A673 (cell line): ENCODE results near the gene G3BP2. TPM values are rescaled to one million over a fixed set of nuclear protein-coding genes. Genes with fewer than 3 reads are reported as not detected.
A peak's percentile ranks its signal among the peaks of the same experiment; 100 is the strongest.

Experiments used
- BruUV-seq: library from RNA; stranded (reverse); fragments of 400-500 nt; replicated peaks from 2 replicates; lab custom pipeline; 2021; lab: Mats Ljungman, UMichigan
- CTCF ChIA-PET: fragments of 300-600 bp; sonication (Branson Sonifier 250); formaldehyde crosslinking; loops from one replicate; lab custom pipeline; 2022; ENCODE audit warnings: antibody characterized with exemption; lab: Charles Lee
- POLR2A ChIA-PET: fragments of 300-600 bp; sonication (Branson Sonifier 250); formaldehyde crosslinking; loops from one replicate; lab custom pipeline; 2022; ENCODE audit warnings: antibody characterized with exemption; ENCODE audit not compliant: low non-redundant PET; lab: Charles Lee
- DNase-seq: peaks from one replicate; pipeline ENCODE4 v3.0.0-alpha.2; 2015; ENCODE audit warnings: low spot score
- H3K27ac ChIP-seq: fragments of 200-600 bp; sonication (generic); 2 replicates; pipeline ENCODE4 v1.5.1; 2016; ENCODE audit warnings: mixed run types, low read depth, mild to moderate bottlenecking, mixed read lengths, antibody characterized with exemption, low read length; ENCODE audit not compliant: poor library complexity, severe bottlenecking
- H3K27me3 ChIP-seq: fragments of 200-600 bp; sonication (generic); replicated peaks from 2 replicates; pipeline ENCODE4 v1.6.1; 2017; ENCODE audit warnings: mixed run types, low read depth, mild to moderate bottlenecking, mixed read lengths, antibody characterized with exemption, low read length; ENCODE audit not compliant: insufficient read depth, poor library complexity
- H3K36me3 ChIP-seq: fragments of 200-600 bp; sonication (generic); 2 replicates; pipeline ENCODE4 v1.6.1; 2016; ENCODE audit warnings: mixed run types, mild to moderate bottlenecking, mixed read lengths, antibody characterized with exemption, low read length; ENCODE audit not compliant: insufficient read depth, poor library complexity, severe bottlenecking
- H3K4me1 ChIP-seq: fragments of 200-600 bp; sonication (generic); 2 replicates; pipeline ENCODE4 v1.6.1; 2017; ENCODE audit warnings: mixed run types, mild to moderate bottlenecking, mixed read lengths, antibody characterized with exemption, low read length; ENCODE audit not compliant: insufficient read depth, poor library complexity, severe bottlenecking
- H3K4me3 ChIP-seq: fragments of 200-600 bp; sonication (generic); 2 replicates; pipeline ENCODE4 v1.5.1; 2016; ENCODE audit warnings: low read depth, mixed run types, mild to moderate bottlenecking, mixed read lengths, low read length; ENCODE audit not compliant: poor library complexity, severe bottlenecking
- H3K9me3 ChIP-seq: fragments of 200-600 bp; sonication (generic); 2 replicates; pipeline ENCODE4 v1.6.1; 2016; ENCODE audit warnings: mixed run types, low read depth, mild to moderate bottlenecking, mixed read lengths, antibody characterized with exemption, low read length; ENCODE audit not compliant: poor library complexity, severe bottlenecking
- CTCF ChIP-seq: fragments of 300-800, 200-600 bp; sonication (generic); conservative IDR thresholded peaks from 2 replicates; pipeline ENCODE4 v1.5.1; 2017; ENCODE audit warnings: low read depth, mild to moderate bottlenecking, antibody characterized with exemption, low read length, moderate library complexity, mixed read lengths
- EZH2 ChIP-seq: fragments of 200-600 bp; sonication (generic); IDR thresholded peaks from 2 replicates; pipeline ENCODE4 v1.6.1; 2017; ENCODE audit warnings: borderline replicate concordance, low read depth, mild to moderate bottlenecking, mixed read lengths, antibody characterized with exemption, low read length; ENCODE audit not compliant: poor library complexity, severe bottlenecking
- intact Hi-C: fragments of 100-400 bp; cut with micrococcal nuclease; formaldehyde crosslinking; loops from one replicate; pipeline ENCODE4 v1.10.0; 2022; ENCODE audit not compliant: unreplicated experiment
- total RNA-seq: library from RNA; stranded (reverse); gene quantifications from 2 replicates; pipeline ENCODE4 v1.2.3, GENCODE V29; 2021

The G3BP2 gene
- total RNA-seq, 1 experiment from 2014 or later = 124 TPM

- peak; percentile 71 for DNase-seq
- BruUV-seq = no TSS peak
- H3K27ac ChIP-seq = no peak within 1 kb of the TSS
- no peaks in the 10 kb centered on the region for H3K27me3 ChIP-seq
- ChIA-PET CTCF (no interaction called here), POLR2A (no interaction called here)
- intact Hi-C loops = no loop called here
- no peaks in the 10 kb centered on the region for H3K9me3 ChIP-seq
- no peaks in the 10 kb centered on the region for H3K4me1 ChIP-seq
- TF ChIP-seq CTCF (no peak), EZH2 (no peak)
- no peaks in the 10 kb centered on the region for H3K36me3 ChIP-seq
- H3K4me3 ChIP-seq = peak within 1 kb of the TSS; percentile 53
Observed at GRCh38 chr4:75630174-75630936, 42.9 kb downstream of the G3BP2 start, which contains the start of gene CDKL2. TSS of gene CDKL2 (minus strand) at chr4:75630528. CDS start at chr4:75625988, 4,540 bp downstream.

GRCh38 chr4:75629239-75629638 is 44.0 kb downstream of the G3BP2 start:
- Histone ChIP-seq H3K4me1 (no peaks in the 10 kb centered on the region), H3K9me3 (no peaks in the 10 kb centered on the region), H3K36me3 (no peaks in the 10 kb centered on the region), H3K4me3 (peak overlapping the region; percentile 53), H3K27ac (no peak overlapping the region), H3K27me3 (no peaks in the 10 kb centered on the region)
- intact Hi-C loops = no loop called here
- no TSS peak for BruUV-seq
- DNase-seq = no peak
- ChIA-PET CTCF (no interaction called here), POLR2A (no interaction called here)
- no peak for TF ChIP-seq CTCF
- no peak for TF ChIP-seq EZH2

- Histone ChIP-seq H3K4me3 (no peak overlapping the region), H3K27ac (no peak overlapping the region), H3K36me3 (no peaks in the 10 kb centered on the region), H3K27me3 (no peaks in the 10 kb centered on the region), H3K9me3 (no peaks in the 10 kb centered on the region), H3K4me1 (no peaks in the 10 kb centered on the region)
- intact Hi-C loops = no loop called here
- DNase-seq = no peak
- POLR2A ChIA-PET = no interaction called here
- no peak for TF ChIP-seq EZH2
- TF ChIP-seq CTCF = no peak
- BruUV-seq = no TSS peak
- CTCF ChIA-PET = no interaction called here
Observed at GRCh38 chr4:75623026-75623425, 50.2 kb downstream of the G3BP2 start.
